ENCODE data around the gene UNC5A. TPM values are rescaled to one million over a fixed set of nuclear protein-coding genes. Genes with fewer than 3 reads are reported as not detected.

UNC5A gene
- total RNA-seq, 1 experiment from 2014 or later, result 10.1 TPM

DNA sequence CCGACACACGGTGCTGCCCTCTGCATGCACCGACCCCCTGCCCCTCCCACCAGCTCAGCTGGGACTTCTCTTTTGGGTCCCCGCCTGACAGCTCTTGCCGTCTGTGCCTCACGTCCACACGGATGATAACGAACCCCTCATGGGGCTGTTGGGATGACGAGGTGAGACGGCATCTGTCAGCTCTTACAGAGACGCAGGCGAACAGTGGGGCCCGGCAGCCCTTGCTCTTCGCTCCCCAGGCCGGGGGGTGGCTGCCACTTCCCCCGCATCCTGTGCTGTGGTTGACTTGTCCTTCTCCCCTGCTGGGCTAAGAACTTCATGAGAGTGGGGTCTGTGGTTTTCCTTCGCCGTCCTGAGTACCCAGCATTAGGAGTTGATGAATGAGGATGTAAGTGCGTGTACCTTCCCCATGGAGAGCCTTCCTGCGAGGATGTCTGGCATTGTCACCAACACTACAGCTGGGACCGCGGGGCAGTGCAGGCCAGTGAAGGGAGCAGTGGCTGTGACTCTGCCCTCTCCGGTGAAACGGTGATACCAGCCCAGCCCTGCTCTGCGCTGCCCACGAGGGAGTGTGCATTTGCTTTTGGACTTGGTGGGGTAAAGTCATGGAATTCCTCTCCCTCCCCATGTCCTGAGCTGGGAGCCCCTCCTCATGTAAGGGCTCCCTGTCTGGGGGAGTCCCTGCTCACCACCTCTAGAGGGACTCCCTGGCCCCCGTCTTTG, 65.6 kb downstream of the UNC5A start:
- ChIA-PET RAD21 (ENCODE audit: low non-redundant PET in 1 of 2, low total read pairs in 2 of 2, uncharacterized antibody in 2 of 2, unreplicated experiment in 2 of 2) (no interaction called here), CTCF (no interaction called here), POLR2A (no interaction called here)
- DNase-seq (ENCODE audit: low read depth, low spot score), result no peak
- no peak for ATAC-seq
- Histone ChIP-seq H3K27me3 (ENCODE audit: insufficient read depth, low read length) (no peaks in the 10 kb centered on the region), H3K4me3 (replicated peaks in 1 of 2; ENCODE audit: low read depth in 1 of 2, low read length in 2 of 2) (no peak overlapping the region), H3K27ac (ENCODE audit: low read depth, low read length) (no peak overlapping the region), H4K20me1 (ENCODE audit: insufficient read depth) (no peaks in the 10 kb centered on the region), H3K9me2 (ENCODE audit: insufficient read depth) (no peaks in the 10 kb centered on the region), H3K36me3 (ENCODE audit: control insufficient read depth in 1 of 2, insufficient read depth in 2 of 2, low read length in 2 of 2) (no peaks in the 10 kb centered on the region), H3K4me2 (ENCODE audit: low read length) (no peak overlapping the region), H3K9me3 (ENCODE audit: control insufficient read depth in 1 of 2, insufficient read depth in 1 of 2, low read depth in 1 of 2, low read length in 2 of 2) (no peaks in the 10 kb centered on the region), H3K9ac (ENCODE audit: low read length) (no peak overlapping the region), H3K4me1 (ENCODE audit: control insufficient read depth in 1 of 2, insufficient read depth in 2 of 2, low read length in 2 of 2) (no peaks in the 10 kb centered on the region), H3K79me2 (ENCODE audit: insufficient read depth, low read length) (no peaks in the 10 kb centered on the region), H2AFZ (ENCODE audit: low read depth, low read length, poor library complexity, severe bottlenecking) (no peak overlapping the region)
- intact Hi-C loops (cut with micrococcal nuclease), result no loop called here
- no TSS peak for BruUV-seq (replicated peaks)
- TF ChIP-seq SRF (IDR thresholded peaks at IDR 0.05; ENCODE audit: low read depth), result no peak
- no peak for TF ChIP-seq CEBPB (IDR thresholded peaks at IDR 0.05; ENCODE audit: low read depth)
- TF ChIP-seq YY1 (IDR thresholded peaks at IDR 0.05; ENCODE audit: extremely low read depth, insufficient replicate concordance, low read depth, low read length), result no peak
- TF ChIP-seq ZNF274 (IDR thresholded peaks at IDR 0.05; ENCODE audit: low read depth, low read length), result no peak
- TF ChIP-seq, protein P1, sequence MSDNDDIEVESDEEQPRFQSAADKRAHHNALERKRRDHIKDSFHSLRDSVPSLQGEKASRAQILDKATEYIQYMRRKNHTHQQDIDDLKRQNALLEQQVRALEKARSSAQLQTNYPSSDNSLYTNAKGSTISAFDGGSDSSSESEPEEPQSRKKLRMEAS (IDR thresholded peaks at IDR 0.05), result no peak
- no peak for TF ChIP-seq FOSL1 (IDR thresholded peaks at IDR 0.05; ENCODE audit: low read depth)
- TF ChIP-seq ELF1 (IDR thresholded peaks at IDR 0.05; ENCODE audit: borderline replicate concordance, low read depth), result no peak
- no peak for TF ChIP-seq POLR2AphosphoS5 (IDR thresholded peaks at IDR 0.05; ENCODE audit: low read depth, low read length)
- no peak for TF ChIP-seq SIN3A (IDR thresholded peaks at IDR 0.05; ENCODE audit: low read depth)
- TF ChIP-seq, protein P2, sequence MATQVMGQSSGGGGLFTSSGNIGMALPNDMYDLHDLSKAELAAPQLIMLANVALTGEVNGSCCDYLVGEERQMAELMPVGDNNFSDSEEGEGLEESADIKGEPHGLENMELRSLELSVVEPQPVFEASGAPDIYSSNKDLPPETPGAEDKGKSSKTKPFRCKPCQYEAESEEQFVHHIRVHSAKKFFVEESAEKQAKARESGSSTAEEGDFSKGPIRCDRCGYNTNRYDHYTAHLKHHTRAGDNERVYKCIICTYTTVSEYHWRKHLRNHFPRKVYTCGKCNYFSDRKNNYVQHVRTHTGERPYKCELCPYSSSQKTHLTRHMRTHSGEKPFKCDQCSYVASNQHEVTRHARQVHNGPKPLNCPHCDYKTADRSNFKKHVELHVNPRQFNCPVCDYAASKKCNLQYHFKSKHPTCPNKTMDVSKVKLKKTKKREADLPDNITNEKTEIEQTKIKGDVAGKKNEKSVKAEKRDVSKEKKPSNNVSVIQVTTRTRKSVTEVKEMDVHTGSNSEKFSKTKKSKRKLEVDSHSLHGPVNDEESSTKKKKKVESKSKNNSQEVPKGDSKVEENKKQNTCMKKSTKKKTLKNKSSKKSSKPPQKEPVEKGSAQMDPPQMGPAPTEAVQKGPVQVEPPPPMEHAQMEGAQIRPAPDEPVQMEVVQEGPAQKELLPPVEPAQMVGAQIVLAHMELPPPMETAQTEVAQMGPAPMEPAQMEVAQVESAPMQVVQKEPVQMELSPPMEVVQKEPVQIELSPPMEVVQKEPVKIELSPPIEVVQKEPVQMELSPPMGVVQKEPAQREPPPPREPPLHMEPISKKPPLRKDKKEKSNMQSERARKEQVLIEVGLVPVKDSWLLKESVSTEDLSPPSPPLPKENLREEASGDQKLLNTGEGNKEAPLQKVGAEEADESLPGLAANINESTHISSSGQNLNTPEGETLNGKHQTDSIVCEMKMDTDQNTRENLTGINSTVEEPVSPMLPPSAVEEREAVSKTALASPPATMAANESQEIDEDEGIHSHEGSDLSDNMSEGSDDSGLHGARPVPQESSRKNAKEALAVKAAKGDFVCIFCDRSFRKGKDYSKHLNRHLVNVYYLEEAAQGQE (IDR thresholded peaks at IDR 0.05; ENCODE audit: low read depth), result no peak
- no peak for TF ChIP-seq JUND (IDR thresholded peaks at IDR 0.05)
- TF ChIP-seq TCF7L2 (IDR thresholded peaks at IDR 0.05; ENCODE audit: borderline replicate concordance, extremely low read depth, insufficient read depth, insufficient read length), result no peak
- TF ChIP-seq EZH2 (IDR thresholded peaks at IDR 0.05), result no peak
